ENCODE data around the gene SHANK1. TPM values are rescaled to one million over a fixed set of nuclear protein-coding genes. Genes with fewer than 3 reads are reported as not detected.
"Not testable (repeated sequence)": the region's sequence is repeated elsewhere in the genome, so short reads cannot be mapped to it uniquely, and the experiment has no call there.

Gene SHANK1
- total and polyA plus RNA-seq, 11 donors: 0.03 to 2.1 (median 0.44) TPM; not detected in 1

- TF ChIP-seq CTCF (IDR thresholded peaks at IDR 0.05) (no peak), POLR2A (IDR thresholded peaks at IDR 0.05) (no peak)
- ATAC-seq: no peak
- Histone ChIP-seq H3K27ac (no peak overlapping the region), H3K9me3 (no peaks in the 10 kb centered on the region), H3K36me3 (no peaks in the 10 kb centered on the region), H3K4me1 (no peaks in the 10 kb centered on the region), H3K4me3 (no peak overlapping the region), H3K27me3 (peaks cover 0 to 9% (median 0%) of the 10 kb centered on the region in 9 donors)
- WGBS, 4 donors: 91 to 92% (median 91%) methylated on average over 29 to 44 of the region's 44 CpGs
- DNase-seq: no peak
- intact Hi-C loops (cut with DNase I): no loop called here
These were observed 94.5 kb downstream of the SHANK1 start for GRCh38 chr19:50624949-50625600.

GRCh38 chr19:50620394-50620906, 99.2 kb downstream of the SHANK1 start:
- DNase-seq; ATAC-seq; H3K9me3 ChIP-seq; H3K36me3 ChIP-seq; intact Hi-C loops (cut with DNase I); H3K27ac ChIP-seq; H3K4me1 ChIP-seq; H3K4me3 ChIP-seq; H3K27me3 ChIP-seq: not testable (repeated sequence)
- WGBS, 4 donors: 78 to 97% (median 87%) methylated on average over 3 to 5 of the region's 5 CpGs; no CpG with 5 or more reads in 1 of the 4 donors

- H3K4me1 ChIP-seq; H3K27me3 ChIP-seq; ATAC-seq; H3K9me3 ChIP-seq; DNase-seq; H3K36me3 ChIP-seq; intact Hi-C loops (cut with DNase I); H3K4me3 ChIP-seq; H3K27ac ChIP-seq: not testable (repeated sequence)
- WGBS, 4 donors: 81 to 83% (median 82%) methylated on average over 5 of the region's 5 CpGs
These were observed 100.4 kb downstream of the SHANK1 start for GRCh38 chr19:50619184-50619583.

GRCh38 chr19:50618379-50618778, 101.2 kb downstream of the SHANK1 start:
- 84 to 89% (median 87%) methylated on average over 4 of the region's 5 CpGs for WGBS, 4 donors
- H3K27me3 ChIP-seq; DNase-seq; H3K27ac ChIP-seq; H3K9me3 ChIP-seq; intact Hi-C loops (cut with DNase I); H3K36me3 ChIP-seq; ATAC-seq; H3K4me1 ChIP-seq; H3K4me3 ChIP-seq: not testable (repeated sequence)

GRCh38 chr19:50612504-50613404, 106.8 kb downstream of the SHANK1 start:
- DNase-seq; H3K27ac ChIP-seq; ATAC-seq; H3K9me3 ChIP-seq; intact Hi-C loops (cut with DNase I); H3K4me3 ChIP-seq; H3K4me1 ChIP-seq; H3K36me3 ChIP-seq: not testable (repeated sequence)
- WGBS, 4 donors: 74 to 85% (median 80%) methylated on average over 10 to 11 of the region's 11 CpGs
- peaks cover 0 to 13% (median 0%) of the 10 kb centered on the region in 9 donors for H3K27me3 ChIP-seq

Other genes with a start within 250 kb of the SHANK1 start
- gene EMC10, start 243.3 kb downstream of the SHANK1 start, total RNA-seq: 100 to 1,000 TPM in 4 of 9 donors, 10 to 100 TPM in 5; 72.8 to 138 (median 91.1) TPM
- 100 to 1,000 TPM in 1 of 2 donors, 10 to 100 TPM in 1; 95.3 to 108 TPM for gene EMC10, start 243.3 kb downstream of the SHANK1 start, polyA plus RNA-seq
- gene GARIN5A, start 243.0 kb downstream of the SHANK1 start, total RNA-seq: 1 to 10 TPM in 6 of 9 donors, under 1 TPM in 3; 0.51 to 6.4 (median 1.6) TPM
- gene GARIN5A, start 243.0 kb downstream of the SHANK1 start, polyA plus RNA-seq: 1 to 10 TPM; 1.1 to 3.0 TPM
- gene JOSD2, start 208.6 kb downstream of the SHANK1 start, total RNA-seq: 10 to 100 TPM; 18.7 to 43.8 (median 29.5) TPM
- gene JOSD2, start 208.6 kb downstream of the SHANK1 start, polyA plus RNA-seq: 10 to 100 TPM; 47.7 to 49.7 TPM
- not detected for gene ASPDH, start 205.9 kb downstream of the SHANK1 start, total RNA-seq
- not detected for gene ASPDH, start 205.9 kb downstream of the SHANK1 start, polyA plus RNA-seq
- 1 to 10 TPM in 4 of 9 donors, under 1 TPM in 5; 0.35 to 2.4 (median 0.87) TPM for gene LRRC4B, start 151.4 kb downstream of the SHANK1 start, total RNA-seq
- 1 to 10 TPM in 1 of 2 donors, under 1 TPM in 1; 0.97 to 1.0 TPM for gene LRRC4B, start 151.4 kb downstream of the SHANK1 start, polyA plus RNA-seq
- under 1 TPM in 4 of 9 donors, not detected in 5; 0.17 to 0.75 (median 0.25) TPM for gene SYT3, start 79.9 kb downstream of the SHANK1 start, total RNA-seq
- gene SYT3, start 79.9 kb downstream of the SHANK1 start, polyA plus RNA-seq: under 1 TPM in 1 of 2 donors, not detected in 1; 0.06 TPM
- 1 to 10 TPM in 5 of 9 donors, under 1 TPM in 2, not detected in 2; 0.65 to 3.6 (median 1.7) TPM for gene C19orf81, start 70.4 kb downstream of the SHANK1 start, total RNA-seq
- not detected for gene C19orf81, start 70.4 kb downstream of the SHANK1 start, polyA plus RNA-seq
- 10 to 100 TPM in 1 of 9 donors, 1 to 10 TPM in 8; 2.4 to 16.6 (median 4.2) TPM for gene CLEC11A, start 3.6 kb upstream of the SHANK1 start, total RNA-seq
- gene CLEC11A, start 3.6 kb upstream of the SHANK1 start, polyA plus RNA-seq: 1 to 10 TPM; 2.4 to 7.2 TPM
- gene GPR32, start 50.7 kb upstream of the SHANK1 start, total RNA-seq: not detected
- not detected for gene GPR32, start 50.7 kb upstream of the SHANK1 start, polyA plus RNA-seq
- gene ACP4, start 70.6 kb upstream of the SHANK1 start, total RNA-seq: not detected
- not detected for gene ACP4, start 70.6 kb upstream of the SHANK1 start, polyA plus RNA-seq
- 1 to 10 TPM in 1 of 9 donors, under 1 TPM in 3, not detected in 5; 0.53 to 1.4 (median 0.74) TPM for gene KLK1, start 104.0 kb upstream of the SHANK1 start, total RNA-seq
- under 1 TPM; 0.50 to 0.51 TPM for gene KLK1, start 104.0 kb upstream of the SHANK1 start, polyA plus RNA-seq
- gene KLK15, start 113.8 kb upstream of the SHANK1 start, total RNA-seq: not detected
- not detected for gene KLK15, start 113.8 kb upstream of the SHANK1 start, polyA plus RNA-seq
- gene KLK3, start 135.1 kb upstream of the SHANK1 start, total RNA-seq: not detected
- not detected for gene KLK3, start 135.1 kb upstream of the SHANK1 start, polyA plus RNA-seq
- not detected for gene KLK2, start 153.6 kb upstream of the SHANK1 start, total RNA-seq
- not detected for gene KLK2, start 153.6 kb upstream of the SHANK1 start, polyA plus RNA-seq
- not detected for gene KLK4, start 191.6 kb upstream of the SHANK1 start, total RNA-seq
- not detected for gene KLK4, start 191.6 kb upstream of the SHANK1 start, polyA plus RNA-seq
- 1 to 10 TPM in 1 of 9 donors, not detected in 8; 5.4 TPM for gene KLK5, start 233.2 kb upstream of the SHANK1 start, total RNA-seq
- not detected for gene KLK5, start 233.2 kb upstream of the SHANK1 start, polyA plus RNA-seq
- not detected for gene KLK6, start 249.8 kb upstream of the SHANK1 start, total RNA-seq
- gene KLK6, start 249.8 kb upstream of the SHANK1 start, polyA plus RNA-seq: not detected

All from heart left ventricle (tissue), 16 donors.